Neutrophil (primary cell): ENCODE measurements around the gene BMS1.

ENCODE experiments used
- H3K27ac ChIP-seq: fragments of 200-600 bp; sonication (generic); 2 replicates; pipeline ENCODE4 v1.5.1; 2016; ENCODE audit warnings: mild to moderate bottlenecking, moderate library complexity
- H3K27me3 ChIP-seq: fragments of 200-600 bp; sonication (generic); 2 replicates; pipeline ENCODE4 v1.6.0; 2016; ENCODE audit warnings: mild to moderate bottlenecking
- H3K36me3 ChIP-seq: fragments of 200-600 bp; sonication (generic); 2 replicates; pipeline ENCODE4 v1.5.1; 2017
- H3K4me1 ChIP-seq, 2 experiments: fragments of 200-600 bp in 1 of 2; sonication (generic) in 1 of 2; 1 replicate in 1 of 2; 2 replicates in 1 of 2; pipeline versions ENCODE4 v1.5.1 to v1.6.1; 2013 to 2016; ENCODE audit warnings: low read depth in 1 of 2, low read length in 1 of 2, mild to moderate bottlenecking in 1 of 2, moderate library complexity in 1 of 2; ENCODE audit not compliant: control insufficient read depth in 1 of 2, insufficient read depth in 1 of 2
- H3K4me3 ChIP-seq, 2 experiments: fragments of 200-600 bp in 1 of 2; sonication (generic) in 1 of 2; 1 replicate in 1 of 2; 2 replicates in 1 of 2; pipeline ENCODE4 v1.5.1; 2013 to 2016; ENCODE audit warnings: low read depth in 1 of 2, low read length in 1 of 2, mild to moderate bottlenecking in 1 of 2, moderate library complexity in 1 of 2
- H3K9me3 ChIP-seq: fragments of 200-600 bp; sonication (generic); 2 replicates; pipeline ENCODE4 v1.5.1; 2016
- CTCF ChIP-seq: fragments of 200-600 bp; sonication (generic); IDR thresholded peaks from 2 replicates; pipeline ENCODE4 v1.5.1; 2016; ENCODE audit warnings: antibody characterized with exemption

The BMS1 gene

GRCh38 chr10:42755556-42756093, 27.0 kb upstream of the BMS1 start:
- peaks cover 99% of the 10 kb centered on the region for H3K27me3 ChIP-seq
- TF ChIP-seq CTCF: no peak
- H3K27ac ChIP-seq: no peak overlapping the region
- no peaks in the 10 kb centered on the region for H3K9me3 ChIP-seq
- H3K36me3 ChIP-seq: no peaks in the 10 kb centered on the region
- peaks cover 19 to 24% of the 10 kb centered on the region in 2 experiments for H3K4me1 ChIP-seq
- no peak overlapping the region for H3K4me3 ChIP-seq

- H3K27me3 ChIP-seq: peaks cover 64% of the 10 kb centered on the region
- H3K36me3 ChIP-seq: no peaks in the 10 kb centered on the region
- H3K4me1 ChIP-seq: no peaks in the 10 kb centered on the region
- no peaks in the 10 kb centered on the region for H3K9me3 ChIP-seq
- no peak overlapping the region for H3K4me3 ChIP-seq
- H3K27ac ChIP-seq: no peak overlapping the region
- TF ChIP-seq CTCF: no peak
Measured at GRCh38 chr10:42767906-42768305, 14.7 kb upstream of the BMS1 start.

GRCh38 chr10:42768581-42769152, 13.9 kb upstream of the BMS1 start:
- Histone ChIP-seq H3K4me1 (no peaks in the 10 kb centered on the region), H3K36me3 (no peaks in the 10 kb centered on the region), H3K9me3 (no peaks in the 10 kb centered on the region), H3K4me3 (no peak overlapping the region), H3K27ac (no peak overlapping the region), H3K27me3 (peaks cover 64% of the 10 kb centered on the region)
- no peak for TF ChIP-seq CTCF

GRCh38 chr10:42769173-42769572, 13.4 kb upstream of the BMS1 start:
- peaks cover 64% of the 10 kb centered on the region for H3K27me3 ChIP-seq
- TF ChIP-seq CTCF: no peak
- H3K4me1 ChIP-seq: no peaks in the 10 kb centered on the region
- no peak overlapping the region for H3K4me3 ChIP-seq
- no peaks in the 10 kb centered on the region for H3K36me3 ChIP-seq
- no peak overlapping the region for H3K27ac ChIP-seq
- no peaks in the 10 kb centered on the region for H3K9me3 ChIP-seq

- no peak overlapping the region for H3K27ac ChIP-seq
- no peak overlapping the region for H3K4me3 ChIP-seq
- no peak for TF ChIP-seq CTCF
- no peaks in the 10 kb centered on the region for H3K36me3 ChIP-seq
- H3K4me1 ChIP-seq: no peaks in the 10 kb centered on the region
- no peaks in the 10 kb centered on the region for H3K9me3 ChIP-seq
- H3K27me3 ChIP-seq: peaks cover 64% of the 10 kb centered on the region
Measured at GRCh38 chr10:42769673-42770072, 12.9 kb upstream of the BMS1 start.
